RPMI7951 (cell line): ENCODE results near the gene NUP93. TPM values are rescaled to one million over a fixed set of nuclear protein-coding genes. Genes with fewer than 3 reads are reported as not detected.
"Not testable (repeated sequence)": the region's sequence is repeated elsewhere in the genome, so short reads cannot be mapped to it uniquely, and the experiment has no call there.

ENCODE experiments used
- DNase-seq: peaks from one replicate; pipeline ENCODE4 v3.0.0-alpha.2; 2012; ENCODE audit warnings: low read depth
- total RNA-seq: library from RNA; depleted of rRNA; stranded (reverse); fragments of >200 nt; shearing (Covaris generic); gene quantifications from 2 replicates; pipeline ENCODE4 v1.2.3, GENCODE V29; 2014

The NUP93 gene
- total RNA-seq, 1 experiment from 2014 or later: 113 TPM

- peak; percentile 52 for DNase-seq
These were observed 139.8 kb downstream of the NUP93 start for GRCh38 chr16:56869513-56870275.

GRCh38 chr16:56870276-56870888 is 140.5 kb downstream of the NUP93 start:
- no peak for DNase-seq

- peak; percentile 92 for DNase-seq
These were observed 141.3 kb downstream of the NUP93 start for GRCh38 chr16:56871172-56871593.

- DNase-seq: peak; percentile 87
These were observed 143.0 kb downstream of the NUP93 start for GRCh38 chr16:56872863-56873391.

- DNase-seq: peak; percentile 90
These were observed 144.9 kb downstream of the NUP93 start for GRCh38 chr16:56874800-56875199.

- DNase-seq: no peak
These were observed 146.1 kb downstream of the NUP93 start for GRCh38 chr16:56876048-56876447.

- no peak for DNase-seq
These were observed 147.7 kb downstream of the NUP93 start for GRCh38 chr16:56877486-56878182.

- DNase-seq: no peak
These were observed 148.4 kb downstream of the NUP93 start for GRCh38 chr16:56878282-56878854.

- no peak for DNase-seq
These were observed 149.3 kb downstream of the NUP93 start for GRCh38 chr16:56879276-56879675.

GRCh38 chr16:56880176-56880575 is 150.2 kb downstream of the NUP93 start:
- no peak for DNase-seq

GRCh38 chr16:56880685-56881084 is 150.8 kb downstream of the NUP93 start:
- DNase-seq: no peak

GRCh38 chr16:56882077-56882800 is 152.3 kb downstream of the NUP93 start:
- DNase-seq: no peak

- DNase-seq: no peak
These were observed 153.7 kb downstream of the NUP93 start for GRCh38 chr16:56883586-56883985.

GRCh38 chr16:56884026-56884582 is 154.2 kb downstream of the NUP93 start:
- no peak for DNase-seq

GRCh38 chr16:56884929-56885328 is 155.0 kb downstream of the NUP93 start:
- not testable (repeated sequence) for DNase-seq

- no peak for DNase-seq
These were observed 155.7 kb downstream of the NUP93 start for GRCh38 chr16:56885446-56886162.

- no peak for DNase-seq
These were observed 156.4 kb downstream of the NUP93 start for GRCh38 chr16:56886296-56886695.

GRCh38 chr16:56886826-56887225 is 156.9 kb downstream of the NUP93 start:
- no peak for DNase-seq

- DNase-seq: no peak
These were observed 158.9 kb downstream of the NUP93 start for GRCh38 chr16:56888806-56889205.

- no peak for DNase-seq
These were observed 159.3 kb downstream of the NUP93 start for GRCh38 chr16:56889206-56889605.
